ENCODE measurements around the gene SFXN4. TPM values are rescaled to one million over a fixed set of nuclear protein-coding genes. Genes with fewer than 3 reads are reported as not detected.

SFXN4 gene
- total and polyA plus RNA-seq, 4 donors = 12.4 to 34.1 (median 24.1) TPM

GRCh38 chr10:119113751-119114732, 51.5 kb downstream of the SFXN4 start:
- Histone ChIP-seq H3K27me3 (ENCODE audit: control insufficient read depth in 4 of 4, insufficient read depth in 4 of 4, low read length in 3 of 4) (no peaks in the 10 kb centered on the region), H3K4me1 (ENCODE audit: control insufficient read depth in 4 of 4, insufficient read depth in 4 of 4, low read length in 3 of 4) (peaks cover 6 to 22% (median 7%) of the 10 kb centered on the region in 4 donors), H3K4me3 (ENCODE audit: low read depth in 1 of 3, low read length in 3 of 3) (no peak overlapping the region), H3K9me3 (ENCODE audit: control insufficient read depth in 4 of 4, low read length in 3 of 4) (no peaks in the 10 kb centered on the region), H3K36me3 (ENCODE audit: control insufficient read depth in 4 of 4, insufficient read depth in 3 of 4, low read depth in 1 of 4, low read length in 3 of 4) (peaks cover 6 to 23% (median 10%) of the 10 kb centered on the region in 4 donors), H3K27ac (ENCODE audit: low read depth in 1 of 2, low read length in 2 of 2) (peak overlapping the region; percentile 79 to 80), H3K9ac (ENCODE audit: low read depth in 1 of 2, low read length in 2 of 2) (no peak overlapping the region)
- no peak for DNase-seq (ENCODE audit: low spot score)
- TF ChIP-seq FOXA1 (IDR thresholded peaks at IDR 0.05) (no peak), JUND (IDR thresholded peaks at IDR 0.05) (peak; percentile 47 to 82), YY1 (IDR thresholded peaks at IDR 0.05) (peak; percentile 74), FOXA2 (IDR thresholded peaks at IDR 0.05) (peak; percentile 53), RXRA (IDR thresholded peaks at IDR 0.05) (peak; percentile 77 to 80), HNF4G (IDR thresholded peaks at IDR 0.05) (peak; percentile 85), CTCF (IDR thresholded peaks at IDR 0.05; ENCODE audit: low read depth, low read length, missing input control) (no peak), ZBTB33 (IDR thresholded peaks at IDR 0.05) (peak; percentile 52), SP1 (IDR thresholded peaks at IDR 0.05) (peak; percentile 84), ATF3 (IDR thresholded peaks at IDR 0.05) (peak; percentile 48), NR2F2 (IDR thresholded peaks at IDR 0.05) (no peak), RAD21 (IDR thresholded peaks at IDR 0.05) (peak; percentile 33 to 44), TAF1 (conservative IDR thresholded peaks at IDR 0.05) (no peak), HNF4A (conservative IDR thresholded peaks at IDR 0.05) (peak; percentile 95 to 97), MAX (IDR thresholded peaks at IDR 0.05) (peak; percentile 46), GABPA (IDR thresholded peaks at IDR 0.05 in 1 of 2, conservative IDR thresholded peaks at IDR 0.05 in 1 of 2) (peak in 1 of 2 donors; percentile 64), EGR1 (IDR thresholded peaks at IDR 0.05; ENCODE audit: low read depth in 2 of 2) (peak in 1 of 2 donors; percentile 35), REST (IDR thresholded peaks at IDR 0.05) (peak; percentile 61)
- 57% methylated on average over 11 of the region's 11 CpGs for whole genome bisulfite sequencing
